ENCODE results near the gene CD274.

Gene CD274

DNA sequence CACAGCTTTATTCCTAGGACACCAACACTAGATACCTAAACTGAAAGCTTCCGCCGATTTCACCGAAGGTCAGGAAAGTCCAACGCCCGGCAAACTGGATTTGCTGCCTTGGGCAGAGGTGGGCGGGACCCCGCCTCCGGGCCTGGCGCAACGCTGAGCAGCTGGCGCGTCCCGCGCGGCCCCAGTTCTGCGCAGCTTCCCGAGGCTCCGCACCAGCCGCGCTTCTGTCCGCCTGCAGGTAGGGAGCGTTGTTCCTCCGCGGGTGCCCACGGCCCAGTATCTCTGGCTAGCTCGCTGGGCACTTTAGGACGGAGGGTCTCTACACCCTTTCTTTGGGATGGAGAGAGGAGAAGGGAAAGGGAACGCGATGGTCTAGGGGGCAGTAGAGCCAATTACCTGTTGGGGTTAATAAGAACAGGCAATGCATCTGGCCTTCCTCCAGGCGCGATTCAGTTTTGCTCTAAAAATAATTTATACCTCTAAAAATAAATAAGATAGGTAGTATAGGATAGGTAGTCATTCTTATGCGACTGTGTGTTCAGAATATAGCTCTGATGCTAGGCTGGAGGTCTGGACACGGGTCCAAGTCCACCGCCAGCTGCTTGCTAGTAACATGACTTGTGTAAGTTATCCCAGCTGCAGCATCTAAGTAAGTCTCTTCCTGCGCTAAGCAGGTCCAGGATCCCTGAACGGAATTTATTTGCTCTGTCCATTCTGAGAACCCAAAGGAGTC is at the start of gene CD274:
Gene CD274 (plus strand): TSS at position 184 of the 733 bp plus-strand sequence. CDS start 5,572 bp downstream, outside the sequence.
- Histone ChIP-seq H3K27me3 (replicated peaks; ENCODE audit: control insufficient read depth, insufficient read depth, low read length) (no peaks in the 10 kb centered on the region), H3K4me3 (replicated peaks; ENCODE audit: low read depth, low read length) (peak within 1 kb of the TSS; percentile 81), H3K36me3 (ENCODE audit: control insufficient read depth, insufficient read depth, low read length) (no peaks in the 10 kb centered on the region)
- DNase-seq (ENCODE audit: extremely low read depth, insufficient read length): peak; percentile 93
- TF ChIP-seq, protein P1, sequence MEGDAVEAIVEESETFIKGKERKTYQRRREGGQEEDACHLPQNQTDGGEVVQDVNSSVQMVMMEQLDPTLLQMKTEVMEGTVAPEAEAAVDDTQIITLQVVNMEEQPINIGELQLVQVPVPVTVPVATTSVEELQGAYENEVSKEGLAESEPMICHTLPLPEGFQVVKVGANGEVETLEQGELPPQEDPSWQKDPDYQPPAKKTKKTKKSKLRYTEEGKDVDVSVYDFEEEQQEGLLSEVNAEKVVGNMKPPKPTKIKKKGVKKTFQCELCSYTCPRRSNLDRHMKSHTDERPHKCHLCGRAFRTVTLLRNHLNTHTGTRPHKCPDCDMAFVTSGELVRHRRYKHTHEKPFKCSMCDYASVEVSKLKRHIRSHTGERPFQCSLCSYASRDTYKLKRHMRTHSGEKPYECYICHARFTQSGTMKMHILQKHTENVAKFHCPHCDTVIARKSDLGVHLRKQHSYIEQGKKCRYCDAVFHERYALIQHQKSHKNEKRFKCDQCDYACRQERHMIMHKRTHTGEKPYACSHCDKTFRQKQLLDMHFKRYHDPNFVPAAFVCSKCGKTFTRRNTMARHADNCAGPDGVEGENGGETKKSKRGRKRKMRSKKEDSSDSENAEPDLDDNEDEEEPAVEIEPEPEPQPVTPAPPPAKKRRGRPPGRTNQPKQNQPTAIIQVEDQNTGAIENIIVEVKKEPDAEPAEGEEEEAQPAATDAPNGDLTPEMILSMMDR (IDR thresholded peaks at IDR 0.05; ENCODE audit: insufficient read depth, low read length, poor library complexity, severe bottlenecking): peak; percentile 75

DNA sequence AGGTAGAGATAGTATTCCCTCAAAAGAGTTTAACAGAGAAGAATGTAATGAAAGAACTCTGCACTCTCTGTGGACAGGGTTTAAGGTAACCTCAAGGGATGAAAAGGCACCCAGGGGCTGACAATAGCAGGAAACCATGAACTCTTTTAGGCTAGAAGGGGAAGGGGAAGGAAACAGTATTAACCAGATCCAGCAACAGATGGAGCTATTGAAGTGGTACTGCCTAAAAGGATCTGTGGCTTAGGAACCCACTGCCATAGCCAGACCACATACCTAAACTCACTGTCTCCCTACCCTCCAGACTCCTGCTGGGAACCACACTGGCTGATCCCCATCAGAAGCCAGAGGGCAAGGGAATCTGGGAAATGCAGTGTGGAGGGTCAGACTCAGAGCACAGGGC is 48.1 kb upstream of the CD274 start:
- TF ChIP-seq, protein P1 (IDR thresholded peaks at IDR 0.05; ENCODE audit: insufficient read depth, low read length, poor library complexity, severe bottlenecking): no peak
- peak; percentile 31 for DNase-seq (ENCODE audit: extremely low read depth, insufficient read length)
- Histone ChIP-seq H3K27me3 (replicated peaks; ENCODE audit: control insufficient read depth, insufficient read depth, low read length) (no peaks in the 10 kb centered on the region), H3K36me3 (ENCODE audit: control insufficient read depth, insufficient read depth, low read length) (no peaks in the 10 kb centered on the region; the same call in 1 of the 2 replicates), H3K4me3 (replicated peaks; ENCODE audit: low read depth, low read length) (no peak overlapping the region)

DNA sequence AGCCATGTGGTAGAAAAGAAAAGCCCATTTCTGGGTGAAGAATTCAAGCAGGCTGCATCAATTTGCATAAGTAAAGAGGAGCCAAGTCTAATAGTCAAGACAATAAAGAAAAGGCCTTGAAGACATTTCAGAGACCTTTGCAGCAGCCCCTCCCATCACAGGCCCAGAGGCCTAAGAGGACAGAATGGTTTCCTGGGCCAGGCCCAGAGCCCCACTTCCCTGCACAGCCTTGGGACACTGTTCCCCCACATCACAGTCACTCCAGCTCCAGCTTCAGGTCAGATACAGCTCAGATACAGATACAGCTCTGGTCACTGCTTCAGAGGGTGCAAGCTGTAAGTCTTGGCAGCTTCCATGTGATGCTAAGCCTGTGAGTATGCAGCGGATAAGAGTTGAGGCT is 41.7 kb upstream of the CD274 start:
- TF ChIP-seq, protein P1 (IDR thresholded peaks at IDR 0.05; ENCODE audit: insufficient read depth, low read length, poor library complexity, severe bottlenecking): no peak
- H3K4me3 ChIP-seq (replicated peaks; ENCODE audit: low read depth, low read length): no peak overlapping the region
- H3K27me3 ChIP-seq (replicated peaks; ENCODE audit: control insufficient read depth, insufficient read depth, low read length): no peaks in the 10 kb centered on the region
- no peaks in the 10 kb centered on the region for H3K36me3 ChIP-seq (ENCODE audit: control insufficient read depth, insufficient read depth, low read length)
- DNase-seq (ENCODE audit: extremely low read depth, insufficient read length): no peak

DNA sequence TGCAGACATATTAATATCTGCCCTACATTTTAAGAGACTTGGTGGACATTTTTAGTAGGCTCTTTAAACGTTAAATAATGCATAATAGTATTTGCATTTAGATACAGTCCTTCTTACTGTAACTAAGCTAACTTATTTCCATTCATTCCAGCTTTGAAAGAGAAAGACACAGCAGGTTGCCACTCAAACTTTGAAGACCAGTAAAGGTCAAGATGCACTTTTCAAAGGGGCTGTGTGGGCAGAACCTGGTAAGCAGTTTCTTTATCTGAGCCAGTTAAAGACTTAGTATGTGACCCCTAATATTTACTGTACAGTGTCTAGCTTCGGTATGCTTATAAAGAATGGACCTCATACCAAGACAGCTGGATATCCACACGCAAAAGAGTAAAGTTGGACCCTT is 33.4 kb upstream of the CD274 start:
- no peaks in the 10 kb centered on the region for H3K27me3 ChIP-seq (replicated peaks; ENCODE audit: control insufficient read depth, insufficient read depth, low read length)
- TF ChIP-seq, protein P1 (IDR thresholded peaks at IDR 0.05; ENCODE audit: insufficient read depth, low read length, poor library complexity, severe bottlenecking): no peak
- DNase-seq (ENCODE audit: extremely low read depth, insufficient read length): no peak
- no peak overlapping the region for H3K4me3 ChIP-seq (replicated peaks; ENCODE audit: low read depth, low read length)
- H3K36me3 ChIP-seq (ENCODE audit: control insufficient read depth, insufficient read depth, low read length): peaks cover 3% of the 10 kb centered on the region

DNA sequence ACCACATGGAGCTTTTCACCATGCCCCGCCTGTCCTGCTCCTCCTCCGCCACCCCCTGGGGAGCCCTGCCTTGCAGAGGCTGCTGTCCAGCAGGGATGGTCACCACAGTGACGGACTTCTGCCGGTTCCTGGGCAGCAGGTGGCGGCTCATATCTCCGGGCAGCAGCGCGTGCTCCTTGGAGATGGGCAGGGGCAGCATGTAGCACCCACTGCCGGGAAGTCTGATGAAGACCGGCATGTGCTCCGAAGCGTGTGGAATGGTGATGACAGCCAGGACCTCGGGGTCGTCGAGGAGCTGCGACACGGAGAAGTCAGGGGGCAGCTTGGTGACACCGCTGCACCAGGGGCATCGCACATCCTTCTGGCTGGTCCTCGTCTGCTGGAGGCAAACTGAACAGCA is 31.9 kb upstream of the CD274 start:
- TF ChIP-seq, protein P1 (IDR thresholded peaks at IDR 0.05; ENCODE audit: insufficient read depth, low read length, poor library complexity, severe bottlenecking): no peak
- H3K4me3 ChIP-seq (replicated peaks; ENCODE audit: low read depth, low read length): no peak overlapping the region
- no peak for DNase-seq (ENCODE audit: extremely low read depth, insufficient read length)
- no peaks in the 10 kb centered on the region for H3K27me3 ChIP-seq (replicated peaks; ENCODE audit: control insufficient read depth, insufficient read depth, low read length)
- peaks cover 3% of the 10 kb centered on the region for H3K36me3 ChIP-seq (ENCODE audit: control insufficient read depth, insufficient read depth, low read length)
